ENCODE measurements around the gene G3BP2.
"Not testable (repeated sequence)": the region's sequence is repeated elsewhere in the genome, so short reads cannot be mapped to it uniquely, and the experiment has no call there.

G3BP2 gene

GRCh38 chr4:75673027-75673958 is at the start of gene G3BP2:
Gene G3BP2 (minus strand): TSS chr4:75673411. CDS start chr4:75662025, 11,386 bp downstream.
- H3K27ac ChIP-seq (ENCODE audit: low read length), result peak within 1 kb of the TSS; percentile 98
- H3K9me3 ChIP-seq (ENCODE audit: control insufficient read depth in 2 of 2, low read length in 2 of 2), result no peaks in the 10 kb centered on the region
- no peaks in the 10 kb centered on the region for H3K36me3 ChIP-seq (ENCODE audit: control insufficient read depth in 2 of 2, insufficient read depth in 2 of 2, low read length in 2 of 2)
- peaks cover 8% of the 10 kb centered on the region for H3K4me1 ChIP-seq (ENCODE audit: control insufficient read depth, insufficient read depth, low read length)
- peak within 1 kb of the TSS; percentile 97 to 99 for H3K4me3 ChIP-seq (ENCODE audit: low read length in 2 of 2)
- no peaks in the 10 kb centered on the region for H3K27me3 ChIP-seq (ENCODE audit: control insufficient read depth in 1 of 2, insufficient read depth in 2 of 2, low read length in 2 of 2)
- peak within 1 kb of the TSS; percentile 92 to 99 for H3K9ac ChIP-seq (ENCODE audit: low read length in 2 of 2)

DNA sequence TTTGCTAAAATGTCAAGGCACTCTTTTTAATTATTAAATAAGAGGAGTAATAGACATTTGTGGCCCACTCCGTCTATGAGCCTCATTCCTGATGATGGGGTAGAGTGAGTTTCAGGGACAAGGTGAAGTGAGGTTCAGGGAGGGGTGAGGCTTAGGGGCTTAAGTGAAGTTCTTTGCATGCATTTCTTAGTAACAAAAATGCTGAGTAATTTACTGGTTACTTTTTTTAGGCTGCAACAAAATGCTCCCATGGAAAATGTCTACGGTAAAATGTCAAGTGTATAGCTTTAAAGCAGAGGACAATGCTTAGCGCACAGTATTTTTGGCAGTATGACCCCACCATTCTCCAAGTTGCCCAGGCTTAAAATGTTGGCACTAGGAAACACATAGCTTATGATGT is 49.2 kb upstream of the G3BP2 start:
- Histone ChIP-seq H3K36me3 (ENCODE audit: control insufficient read depth in 2 of 2, insufficient read depth in 2 of 2, low read length in 2 of 2) (peaks cover 0 to 3% of the 10 kb centered on the region in 2 donors), H3K9ac (ENCODE audit: low read length in 2 of 2) (no peak overlapping the region), H3K4me3 (ENCODE audit: low read length in 2 of 2) (no peak overlapping the region), H3K27me3 (ENCODE audit: control insufficient read depth in 1 of 2, insufficient read depth in 2 of 2, low read length in 2 of 2) (no peaks in the 10 kb centered on the region), H3K9me3 (ENCODE audit: control insufficient read depth in 2 of 2, low read length in 2 of 2) (no peaks in the 10 kb centered on the region), H3K4me1 (ENCODE audit: control insufficient read depth, insufficient read depth, low read length) (peaks cover 18% of the 10 kb centered on the region), H3K27ac (ENCODE audit: low read length) (no peak overlapping the region)

- Histone ChIP-seq H3K27me3 (ENCODE audit: control insufficient read depth in 1 of 2, insufficient read depth in 2 of 2, low read length in 2 of 2) (no peaks in the 10 kb centered on the region), H3K36me3 (ENCODE audit: control insufficient read depth in 2 of 2, insufficient read depth in 2 of 2, low read length in 2 of 2) (peaks cover 0 to 3% of the 10 kb centered on the region in 2 donors), H3K9ac (ENCODE audit: low read length in 2 of 2) (no peak overlapping the region), H3K4me1 (ENCODE audit: control insufficient read depth, insufficient read depth, low read length) (peaks cover 21% of the 10 kb centered on the region), H3K9me3 (ENCODE audit: control insufficient read depth in 2 of 2, low read length in 2 of 2) (no peaks in the 10 kb centered on the region), H3K4me3 (ENCODE audit: low read length in 2 of 2) (no peak overlapping the region), H3K27ac (ENCODE audit: low read length) (no peak overlapping the region)
Observed at GRCh38 chr4:75718529-75718928, 45.3 kb upstream of the G3BP2 start.

- Histone ChIP-seq H3K9me3 (ENCODE audit: control insufficient read depth in 2 of 2, low read length in 2 of 2) (no peaks in the 10 kb centered on the region), H3K4me3 (ENCODE audit: low read length in 2 of 2) (no peak overlapping the region), H3K4me1 (ENCODE audit: control insufficient read depth, insufficient read depth, low read length) (peaks cover 15% of the 10 kb centered on the region), H3K27me3 (ENCODE audit: control insufficient read depth in 1 of 2, insufficient read depth in 2 of 2, low read length in 2 of 2) (no peaks in the 10 kb centered on the region), H3K36me3 (ENCODE audit: control insufficient read depth in 2 of 2, insufficient read depth in 2 of 2, low read length in 2 of 2) (peaks cover 0 to 3% of the 10 kb centered on the region in 2 donors), H3K27ac (ENCODE audit: low read length) (no peak overlapping the region), H3K9ac (ENCODE audit: low read length in 2 of 2) (no peak overlapping the region)
Observed at GRCh38 chr4:75717408-75717807, 44.2 kb upstream of the G3BP2 start.

- not testable (repeated sequence) for H3K9ac ChIP-seq (ENCODE audit: low read length in 2 of 2); H3K9me3 ChIP-seq (ENCODE audit: control insufficient read depth in 2 of 2, low read length in 2 of 2); H3K27ac ChIP-seq (ENCODE audit: low read length); H3K36me3 ChIP-seq (ENCODE audit: control insufficient read depth in 2 of 2, insufficient read depth in 2 of 2, low read length in 2 of 2); H3K27me3 ChIP-seq (ENCODE audit: control insufficient read depth in 1 of 2, insufficient read depth in 2 of 2, low read length in 2 of 2); H3K4me3 ChIP-seq (ENCODE audit: low read length in 2 of 2)
- peaks cover 15% of the 10 kb centered on the region for H3K4me1 ChIP-seq (ENCODE audit: control insufficient read depth, insufficient read depth, low read length)
Observed at GRCh38 chr4:75716054-75716453, 42.8 kb upstream of the G3BP2 start.

DNA sequence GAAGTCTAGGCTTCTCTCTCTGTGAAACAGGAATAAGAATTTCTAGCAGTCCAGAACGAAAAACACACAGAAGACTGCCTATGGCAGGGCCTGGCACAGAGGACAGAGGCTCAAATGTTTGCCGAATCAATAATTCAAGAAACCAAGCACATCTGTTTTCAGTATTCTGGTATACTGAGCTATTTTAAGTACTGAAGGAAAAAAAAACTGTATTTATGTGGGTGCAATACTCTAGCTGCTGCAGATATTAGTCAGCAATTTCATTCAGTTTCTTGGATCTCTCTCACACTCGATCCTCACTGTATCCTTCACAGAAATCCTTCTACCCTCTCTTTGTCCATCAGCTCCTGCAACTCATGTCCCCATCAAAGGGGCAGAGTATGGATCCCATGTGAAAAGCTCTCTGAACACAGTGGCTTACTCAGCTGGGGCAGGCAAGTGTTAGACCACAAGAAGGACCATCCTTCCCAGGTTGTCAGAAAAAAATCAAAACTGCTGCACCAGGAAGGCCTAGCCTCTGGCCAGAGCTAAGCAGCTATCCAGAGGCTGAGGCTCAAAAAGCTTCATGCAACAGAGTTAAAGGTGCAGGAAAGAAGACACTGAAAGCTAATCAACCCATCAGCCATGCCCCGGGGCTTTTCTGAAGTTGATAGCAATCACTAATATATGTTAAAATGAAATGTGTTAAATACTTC is 42.0 kb upstream of the G3BP2 start:
- Histone ChIP-seq H3K9ac (ENCODE audit: low read length in 2 of 2) (peak overlapping the region in 1 of 2 donors; percentile 36), H3K27ac (ENCODE audit: low read length) (peak overlapping the region; percentile 31)

DNA sequence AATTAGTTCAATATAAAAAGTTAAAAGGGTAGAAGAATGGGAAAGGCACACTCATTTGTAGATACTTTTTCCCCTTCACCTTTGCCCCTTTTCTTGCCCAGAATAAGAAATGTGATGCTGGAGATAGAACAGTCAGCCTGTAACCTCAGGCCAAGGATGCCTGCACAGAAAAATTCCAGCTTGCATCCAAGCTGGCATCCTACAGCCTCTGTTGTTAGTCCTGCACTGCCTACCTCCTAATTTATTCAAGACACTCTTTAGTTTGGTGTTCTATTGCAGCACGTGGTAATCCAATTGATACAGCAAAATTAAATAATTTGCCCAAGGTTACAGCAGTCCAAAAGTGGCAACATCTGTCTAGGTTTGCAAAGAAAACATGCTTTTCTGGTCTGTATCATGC is 41.5 kb upstream of the G3BP2 start:
- peak overlapping the region; percentile 31 for H3K27ac ChIP-seq (ENCODE audit: low read length)
- no peak overlapping the region for H3K9ac ChIP-seq (ENCODE audit: low read length in 2 of 2)
- H3K36me3 ChIP-seq (ENCODE audit: control insufficient read depth in 2 of 2, insufficient read depth in 2 of 2, low read length in 2 of 2), result peaks cover 0 to 3% of the 10 kb centered on the region in 2 donors
- H3K4me1 ChIP-seq (ENCODE audit: control insufficient read depth, insufficient read depth, low read length), result peaks cover 15% of the 10 kb centered on the region
- H3K4me3 ChIP-seq (ENCODE audit: low read length in 2 of 2), result no peak overlapping the region
- no peaks in the 10 kb centered on the region for H3K27me3 ChIP-seq (ENCODE audit: control insufficient read depth in 1 of 2, insufficient read depth in 2 of 2, low read length in 2 of 2)
- no peaks in the 10 kb centered on the region for H3K9me3 ChIP-seq (ENCODE audit: control insufficient read depth in 2 of 2, low read length in 2 of 2)

More for the DNA sequence above, 42.0 kb upstream of the G3BP2 start:
- Histone ChIP-seq H3K4me1 (ENCODE audit: control insufficient read depth, insufficient read depth, low read length) (peaks cover 15% of the 10 kb centered on the region), H3K36me3 (ENCODE audit: control insufficient read depth in 2 of 2, insufficient read depth in 2 of 2, low read length in 2 of 2) (peaks cover 0 to 3% of the 10 kb centered on the region in 2 donors), H3K27me3 (ENCODE audit: control insufficient read depth in 1 of 2, insufficient read depth in 2 of 2, low read length in 2 of 2) (no peaks in the 10 kb centered on the region), H3K4me3 (ENCODE audit: low read length in 2 of 2) (no peak overlapping the region), H3K9me3 (ENCODE audit: control insufficient read depth in 2 of 2, low read length in 2 of 2) (no peaks in the 10 kb centered on the region)

- no peak overlapping the region for H3K9ac ChIP-seq (ENCODE audit: low read length in 2 of 2)
- H3K9me3 ChIP-seq (ENCODE audit: control insufficient read depth in 2 of 2, low read length in 2 of 2), result no peaks in the 10 kb centered on the region
- H3K36me3 ChIP-seq (ENCODE audit: control insufficient read depth in 2 of 2, insufficient read depth in 2 of 2, low read length in 2 of 2), result peaks cover 0 to 3% of the 10 kb centered on the region in 2 donors
- no peaks in the 10 kb centered on the region for H3K27me3 ChIP-seq (ENCODE audit: control insufficient read depth in 1 of 2, insufficient read depth in 2 of 2, low read length in 2 of 2)
- H3K4me3 ChIP-seq (ENCODE audit: low read length in 2 of 2), result no peak overlapping the region
- H3K27ac ChIP-seq (ENCODE audit: low read length), result no peak overlapping the region
- H3K4me1 ChIP-seq (ENCODE audit: control insufficient read depth, insufficient read depth, low read length), result peaks cover 15% of the 10 kb centered on the region
Observed at GRCh38 chr4:75714011-75714410, 40.8 kb upstream of the G3BP2 start.

DNA sequence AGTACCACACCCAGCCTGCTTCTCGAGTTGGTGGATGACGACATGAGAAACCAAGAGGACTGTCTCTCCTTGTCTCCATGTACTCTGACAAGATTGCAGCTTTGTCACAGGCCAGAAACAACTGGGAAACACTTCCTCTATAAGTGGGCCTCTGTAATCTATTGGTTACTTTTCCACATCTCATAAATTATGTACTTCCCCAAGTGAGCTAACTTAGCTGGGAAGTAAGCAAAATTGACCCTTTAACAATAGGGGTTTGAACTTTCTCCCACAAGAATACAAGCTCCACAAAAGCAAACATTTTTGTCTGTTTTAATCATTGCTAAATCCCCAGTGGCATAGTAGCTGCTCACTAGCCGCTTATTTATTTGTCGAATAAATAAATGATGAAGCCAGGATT is 37.0 kb upstream of the G3BP2 start:
- no peaks in the 10 kb centered on the region for H3K9me3 ChIP-seq (ENCODE audit: control insufficient read depth in 2 of 2, low read length in 2 of 2)
- H3K36me3 ChIP-seq (ENCODE audit: control insufficient read depth in 2 of 2, insufficient read depth in 2 of 2, low read length in 2 of 2), result peaks cover 0 to 3% of the 10 kb centered on the region in 2 donors
- H3K27ac ChIP-seq (ENCODE audit: low read length), result no peak overlapping the region
- H3K27me3 ChIP-seq (ENCODE audit: control insufficient read depth in 1 of 2, insufficient read depth in 2 of 2, low read length in 2 of 2), result no peaks in the 10 kb centered on the region
- peaks cover 12% of the 10 kb centered on the region for H3K4me1 ChIP-seq (ENCODE audit: control insufficient read depth, insufficient read depth, low read length)
- H3K9ac ChIP-seq (ENCODE audit: low read length in 2 of 2), result no peak overlapping the region
- H3K4me3 ChIP-seq (ENCODE audit: low read length in 2 of 2), result no peak overlapping the region

- H3K9me3 ChIP-seq (ENCODE audit: control insufficient read depth in 2 of 2, low read length in 2 of 2), result no peaks in the 10 kb centered on the region
- no peaks in the 10 kb centered on the region for H3K4me1 ChIP-seq (ENCODE audit: control insufficient read depth, insufficient read depth, low read length)
- no peak overlapping the region for H3K4me3 ChIP-seq (ENCODE audit: low read length in 2 of 2)
- no peak overlapping the region for H3K27ac ChIP-seq (ENCODE audit: low read length)
- H3K27me3 ChIP-seq (ENCODE audit: control insufficient read depth in 1 of 2, insufficient read depth in 2 of 2, low read length in 2 of 2), result no peaks in the 10 kb centered on the region
- no peak overlapping the region for H3K9ac ChIP-seq (ENCODE audit: low read length in 2 of 2)
- peaks cover 0 to 3% of the 10 kb centered on the region in 2 donors for H3K36me3 ChIP-seq (ENCODE audit: control insufficient read depth in 2 of 2, insufficient read depth in 2 of 2, low read length in 2 of 2)
Observed at GRCh38 chr4:75708218-75708691, 35.0 kb upstream of the G3BP2 start.
